CD4-positive, alpha-beta memory T cell (primary cell): ENCODE measurements around the gene GIMAP5. TPM values are rescaled to one million over a fixed set of nuclear protein-coding genes. Genes with fewer than 3 reads are reported as not detected.
A peak's percentile ranks its signal among the peaks of the same experiment; 100 is the strongest.

Experiments
- CTCF ChIA-PET: fragments of 350-600 bp; sonication (Branson Sonifier 250); formaldehyde crosslinking; loops from one replicate; lab custom pipeline; 2021; ENCODE audit warnings: inconsistent platforms; ENCODE audit not compliant: partially characterized antibody; lab: Charles Lee
- POLR2A ChIA-PET: fragments of 350-600 bp; sonication (Branson Sonifier 250); formaldehyde crosslinking; loops from one replicate; lab custom pipeline; 2021; ENCODE audit not compliant: partially characterized antibody; lab: Charles Lee
- DNase-seq, 5 donors: peaks; one replicate each; pipeline versions ENCODE4 v3.0.0 to v3.0.0-alpha.2; 2020 to 2022; ENCODE audit warnings: mixed read lengths in 1 of 5
- H3K27ac ChIP-seq: one replicate; pipeline ENCODE4 v1.7.0; 2013; ENCODE audit warnings: low read depth, low read length
- H3K27me3 ChIP-seq: 2 replicates; pipeline ENCODE4 v1.7.0; 2013; ENCODE audit warnings: mild to moderate bottlenecking, low read length, moderate library complexity; ENCODE audit not compliant: insufficient read depth
- H3K36me3 ChIP-seq: 2 replicates; pipeline ENCODE4 v1.7.0; 2013; ENCODE audit warnings: mild to moderate bottlenecking, low read length, moderate library complexity; ENCODE audit not compliant: insufficient read depth
- H3K4me1 ChIP-seq: 2 replicates; pipeline ENCODE4 v1.7.0; 2013; ENCODE audit warnings: mild to moderate bottlenecking, low read length, moderate library complexity; ENCODE audit not compliant: insufficient read depth
- H3K4me3 ChIP-seq, 2 donors: one replicate each; pipeline ENCODE4 v1.7.0; 2013; ENCODE audit warnings: low read length in 2 of 2, mild to moderate bottlenecking in 1 of 2
- H3K9me3 ChIP-seq, 2 donors: one replicate each; pipeline ENCODE4 v1.7.0; 2013; ENCODE audit warnings: low read length in 2 of 2, control low read depth in 1 of 2; ENCODE audit not compliant: control insufficient read depth in 1 of 2
- H3K27ac Mint-ChIP-seq, 7 donors: one replicate each; pipeline ENCODE4 v1.8.0; 2020 to 2021; ENCODE audit warnings: mixed read lengths in 7 of 7, mild to moderate bottlenecking in 6 of 7, inconsistent platforms in 3 of 7, moderate library complexity in 3 of 7
- H3K27me3 Mint-ChIP-seq, 2 donors: one replicate each; pipeline ENCODE4 v1.8.0; 2020 to 2021; ENCODE audit warnings: mixed read lengths in 2 of 2
- H3K36me3 Mint-ChIP-seq, 2 donors: one replicate each; pipeline ENCODE4 v1.8.0; 2020 to 2021; ENCODE audit warnings: mixed read lengths in 2 of 2, inconsistent platforms in 1 of 2, mild to moderate bottlenecking in 1 of 2
- H3K4me1 Mint-ChIP-seq, 4 donors: one replicate each; pipeline ENCODE4 v1.8.0; 2020 to 2021; ENCODE audit warnings: mixed read lengths in 4 of 4, mild to moderate bottlenecking in 1 of 4
- H3K4me3 Mint-ChIP-seq, 8 donors: one replicate each; pipeline ENCODE4 v1.8.0; 2020 to 2021; ENCODE audit warnings: mixed read lengths in 8 of 8, mild to moderate bottlenecking in 7 of 8, moderate library complexity in 6 of 8, inconsistent platforms in 3 of 8
- H3K9me3 Mint-ChIP-seq, 8 donors: one replicate each; pipeline ENCODE4 v1.8.0; 2020 to 2021; ENCODE audit warnings: mixed read lengths in 8 of 8, mild to moderate bottlenecking in 5 of 8, inconsistent platforms in 3 of 8, moderate library complexity in 1 of 8
- intact Hi-C: fragments of 100-400 bp; cut with micrococcal nuclease; formaldehyde crosslinking; loops from one replicate; pipeline ENCODE4 v1.15.1; 2023
- polyA plus RNA-seq, 2 donors: library from polyadenylated mRNA; unstranded; fragments of 300-500 nt; fragmentation: Illumina TruSeq; gene quantifications; one replicate each; pipeline ENCODE4 v1.2.3, GENCODE V29; 2021
- total RNA-seq, 2 experiments: library from RNA; stranded (reverse); gene quantifications; one replicate each; pipeline ENCODE4 v1.2.3, GENCODE V29; 2021

Gene GIMAP5
- total and polyA plus RNA-seq, 4 experiments from 2014 or later, result 296 to 679 (median 356) TPM

DNA sequence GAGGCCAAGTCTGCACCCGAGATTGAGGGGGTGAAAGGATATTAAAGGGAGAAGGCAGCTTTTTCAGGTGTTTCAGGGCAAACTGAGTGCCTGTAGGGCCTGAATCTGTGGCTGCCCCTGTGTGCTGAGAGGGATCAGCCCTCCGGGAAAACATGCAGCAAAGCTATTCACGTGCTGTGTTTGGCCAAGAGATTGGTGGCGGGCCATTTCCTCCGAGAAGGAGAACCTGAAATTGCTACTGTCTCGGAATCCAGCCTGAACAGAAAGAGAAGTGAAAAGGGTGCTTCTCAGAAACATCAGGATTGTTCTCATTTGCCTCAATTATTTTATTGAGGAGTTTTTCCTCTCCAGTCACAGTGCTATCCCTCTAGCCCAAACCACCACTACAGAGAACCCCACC is 16.0 kb downstream of the GIMAP5 start:
- Mint-ChIP-seq H3K27me3 (peaks cover 0 to 2% of the 10 kb centered on the region in 2 donors), H3K4me3 (peak overlapping the region in 3 of 8 donors; percentile 26 to 47 (median 27)), H3K36me3 (peaks cover 0 to 9% of the 10 kb centered on the region in 2 donors), H3K27ac (peak overlapping the region in 6 of 7 donors; percentile 90 to 97 (median 94)), H3K4me1 (peaks cover 64 to 86% (median 75%) of the 10 kb centered on the region in 4 donors), H3K9me3 (peaks cover 0 to 4% (median 0%) of the 10 kb centered on the region in 8 donors)
- Histone ChIP-seq H3K36me3 (no peaks in the 10 kb centered on the region), H3K4me1 (peaks cover 88% of the 10 kb centered on the region), H3K27ac (no peak overlapping the region), H3K9me3 (no peaks in the 10 kb centered on the region), H3K4me3 (no peak overlapping the region), H3K27me3 (no peaks in the 10 kb centered on the region)
- ChIA-PET POLR2A (interaction anchor here (1.2 to 7.5 kb wide), 9 partner anchors 9 to 303 kb away, joined by 3 to 288 read pairs (median 70); partner anchors contain the start of genes GIMAP1, GIMAP2, GIMAP4 and GIMAP5), CTCF (interaction anchor here (3.2 kb wide), 1 partner anchor 11 kb away, joined by 17 read pairs; no protein-coding TSS in a partner anchor)
- intact Hi-C loops, result no loop called here
- no peak for DNase-seq

DNA sequence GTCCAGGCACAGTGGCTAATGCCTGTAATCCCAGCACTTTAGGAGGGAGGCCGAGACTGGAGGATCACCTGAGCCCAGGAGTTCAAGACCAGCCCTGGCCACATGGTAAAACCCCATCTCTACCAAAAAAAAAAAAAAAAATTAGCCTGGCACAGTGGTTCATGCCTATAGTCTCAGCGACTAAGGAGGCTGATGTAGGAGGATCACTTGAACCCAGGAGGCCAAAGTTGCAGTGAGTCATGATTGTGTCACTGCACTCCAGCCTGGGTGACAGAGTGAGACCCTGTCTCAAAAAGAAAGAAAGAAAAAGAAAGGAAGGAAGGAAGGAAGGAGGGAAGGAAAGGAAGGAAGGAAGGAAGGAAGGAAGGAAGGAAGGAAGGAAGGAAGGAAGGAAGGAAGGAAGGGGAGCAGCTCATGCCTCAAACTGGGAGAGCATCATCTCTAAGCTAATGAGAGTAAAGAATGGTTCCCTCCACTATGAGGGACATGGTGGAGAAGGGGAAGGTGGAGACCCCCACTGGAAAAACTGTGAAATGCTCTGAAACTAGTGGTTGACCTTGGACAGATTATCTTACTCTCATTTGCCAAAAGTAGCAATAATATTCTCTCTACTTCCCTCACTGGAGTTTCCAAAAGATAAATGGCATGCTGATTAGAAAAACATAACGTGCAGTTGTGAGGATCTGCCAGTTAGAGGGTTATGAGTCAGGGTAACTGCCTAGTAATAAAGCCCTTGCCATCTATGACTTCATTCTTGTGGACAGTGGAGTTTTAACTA is 16.8 kb downstream of the GIMAP5 start:
- Histone ChIP-seq H3K4me3 (no peak overlapping the region), H3K27me3 (no peaks in the 10 kb centered on the region), H3K36me3 (no peaks in the 10 kb centered on the region), H3K27ac (peak overlapping the region; percentile 37), H3K4me1 (peaks cover 80% of the 10 kb centered on the region), H3K9me3 (no peaks in the 10 kb centered on the region)
- H3K4me1 Mint-ChIP-seq, result peaks cover 56 to 79% (median 68%) of the 10 kb centered on the region in 4 donors
- peaks cover 0 to 2% of the 10 kb centered on the region in 2 donors for H3K27me3 Mint-ChIP-seq
- DNase-seq, result peak in 1 of 5 donors; percentile 45
- intact Hi-C loops, result loop anchor here (2.0 kb wide), 3 partner anchors 17 to 85 kb away; partner anchors contain the start of gene GIMAP5
- ChIA-PET CTCF (interaction anchor here (0.5 to 3.9 kb wide), 15 partner anchors 8 to 398 kb away, joined by 3 to 93 read pairs (median 13); partner anchors contain the start of genes GIMAP1, GIMAP2, GIMAP4 and GIMAP5), POLR2A (interaction anchor here (0.6 to 7.5 kb wide), 14 partner anchors 10 to 396 kb away, joined by 3 to 288 read pairs (median 37); partner anchors contain the start of genes GIMAP1, GIMAP2, GIMAP4 and GIMAP5)
- H3K36me3 Mint-ChIP-seq, result peaks cover 0 to 9% of the 10 kb centered on the region in 2 donors
- peak overlapping the region in 7 of 8 donors; percentile 8 to 76 (median 52) for H3K4me3 Mint-ChIP-seq
- H3K27ac Mint-ChIP-seq, result peak overlapping the region; percentile 90 to 97 (median 93)
- H3K9me3 Mint-ChIP-seq, result peaks cover 0 to 4% (median 0%) of the 10 kb centered on the region in 8 donors

DNA sequence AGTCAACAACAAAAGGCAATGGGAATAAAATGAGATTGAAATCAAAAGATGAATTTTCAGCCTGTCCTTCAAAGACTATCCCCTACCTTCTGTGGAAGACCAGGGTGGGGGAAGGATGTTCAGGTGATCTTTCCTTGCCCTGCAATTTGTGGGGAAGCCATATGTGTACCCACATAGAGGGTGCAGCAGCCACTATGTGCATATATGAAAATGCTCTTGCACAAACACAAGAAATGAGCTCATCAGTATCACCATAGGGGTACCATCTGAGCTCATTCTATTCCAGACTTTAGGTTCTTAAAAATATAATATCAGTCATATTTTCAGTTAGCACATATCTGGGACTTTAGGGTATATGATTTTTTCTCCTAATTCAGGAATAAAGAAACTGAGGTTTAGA is 17.7 kb downstream of the GIMAP5 start:
- Histone ChIP-seq H3K4me3 (peak overlapping the region in 1 of 2 donors; percentile 29), H3K27me3 (no peaks in the 10 kb centered on the region), H3K4me1 (peaks cover 71% of the 10 kb centered on the region), H3K9me3 (no peaks in the 10 kb centered on the region), H3K27ac (peak overlapping the region; percentile 61), H3K36me3 (no peaks in the 10 kb centered on the region)
- Mint-ChIP-seq H3K4me1 (peaks cover 47 to 69% (median 59%) of the 10 kb centered on the region in 4 donors), H3K36me3 (peaks cover 0 to 10% of the 10 kb centered on the region in 2 donors), H3K9me3 (peaks cover 0 to 4% (median 0%) of the 10 kb centered on the region in 8 donors), H3K4me3 (peak overlapping the region; percentile 56 to 85 (median 76)), H3K27me3 (peaks cover 0 to 2% of the 10 kb centered on the region in 2 donors), H3K27ac (peak overlapping the region; percentile 92 to 99 (median 96))
- CTCF ChIA-PET, result interaction anchor here (1.0 to 3.9 kb wide), 31 partner anchors 9 to 399 kb away, joined by 3 to 93 read pairs (median 4); partner anchors contain the start of genes GIMAP1, GIMAP2, GIMAP4 and GIMAP5
- DNase-seq, result no peak
- POLR2A ChIA-PET, result interaction anchor here (0.7 to 7.5 kb wide), 46 partner anchors 10 to 397 kb away, joined by 3 to 288 read pairs (median 12); partner anchors contain the start of genes GIMAP1, GIMAP2, GIMAP4 and GIMAP5
- intact Hi-C loops, result loop anchor here (1.0 to 2.0 kb wide), 11 partner anchors 10 to 350 kb away; partner anchors contain the start of genes GIMAP1, GIMAP2, GIMAP5 and GIMAP7

DNA sequence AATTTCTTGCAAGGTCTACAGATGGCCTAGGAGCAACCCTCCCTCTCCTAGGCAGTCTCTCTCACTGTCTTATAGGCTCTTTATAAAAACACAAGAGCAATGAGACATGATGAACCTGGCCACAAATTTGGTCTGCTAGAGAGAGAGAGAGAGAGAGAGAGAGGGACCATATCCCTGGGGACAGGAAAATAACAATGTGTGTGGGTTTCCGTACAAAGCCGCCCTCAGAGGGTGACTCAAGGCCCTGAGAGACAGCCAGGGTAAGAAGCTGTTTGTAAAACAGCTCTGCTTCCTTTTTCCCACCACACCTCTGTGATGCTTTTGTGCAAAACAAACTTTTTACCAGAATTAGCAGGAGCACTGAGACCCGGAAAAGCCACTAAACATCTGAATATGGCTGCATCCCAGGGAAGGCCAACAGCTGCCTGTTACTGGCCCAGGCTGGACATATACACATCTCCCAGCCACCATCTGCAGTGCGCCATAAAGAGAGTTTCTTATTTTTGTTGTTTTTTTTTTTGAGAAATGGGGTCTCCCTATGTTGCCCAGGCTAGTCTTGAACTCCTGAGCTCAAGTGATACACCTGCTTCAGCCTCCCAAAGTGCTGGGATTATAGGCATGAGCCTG is 18.4 kb downstream of the GIMAP5 start:
- H3K9me3 ChIP-seq, result no peaks in the 10 kb centered on the region
- H3K4me1 ChIP-seq, result peaks cover 65% of the 10 kb centered on the region
- Mint-ChIP-seq H3K4me3 (peak overlapping the region; percentile 56 to 85 (median 76)), H3K27me3 (peaks cover 0 to 2% of the 10 kb centered on the region in 2 donors), H3K9me3 (peaks cover 0 to 6% (median 0%) of the 10 kb centered on the region in 8 donors), H3K4me1 (peaks cover 42 to 63% (median 53%) of the 10 kb centered on the region in 4 donors), H3K27ac (peak overlapping the region; percentile 92 to 99 (median 96)), H3K36me3 (peaks cover 0 to 9% of the 10 kb centered on the region in 2 donors)
- H3K4me3 ChIP-seq, result peak overlapping the region in 1 of 2 donors; percentile 29
- no peaks in the 10 kb centered on the region for H3K27me3 ChIP-seq
- peak; percentile 72 to 93 (median 84) for DNase-seq
- H3K36me3 ChIP-seq, result no peaks in the 10 kb centered on the region
- intact Hi-C loops, result loop anchor here (1.0 to 2.0 kb wide), 12 partner anchors 10 to 399 kb away; partner anchors contain the start of genes GIMAP1, GIMAP2, GIMAP5 and GIMAP7
- H3K27ac ChIP-seq, result peak overlapping the region; percentile 61
- POLR2A ChIA-PET, result interaction anchor here (0.6 to 7.5 kb wide), 58 partner anchors 11 to 398 kb away, joined by 3 to 288 read pairs (median 8); partner anchors contain the start of genes GIMAP1, GIMAP2, GIMAP4 and GIMAP5
- CTCF ChIA-PET, result interaction anchor here (0.6 to 3.9 kb wide), 38 partner anchors 10 to 400 kb away, joined by 3 to 93 read pairs (median 4); partner anchors contain the start of genes GIMAP1, GIMAP2, GIMAP4 and GIMAP5

DNA sequence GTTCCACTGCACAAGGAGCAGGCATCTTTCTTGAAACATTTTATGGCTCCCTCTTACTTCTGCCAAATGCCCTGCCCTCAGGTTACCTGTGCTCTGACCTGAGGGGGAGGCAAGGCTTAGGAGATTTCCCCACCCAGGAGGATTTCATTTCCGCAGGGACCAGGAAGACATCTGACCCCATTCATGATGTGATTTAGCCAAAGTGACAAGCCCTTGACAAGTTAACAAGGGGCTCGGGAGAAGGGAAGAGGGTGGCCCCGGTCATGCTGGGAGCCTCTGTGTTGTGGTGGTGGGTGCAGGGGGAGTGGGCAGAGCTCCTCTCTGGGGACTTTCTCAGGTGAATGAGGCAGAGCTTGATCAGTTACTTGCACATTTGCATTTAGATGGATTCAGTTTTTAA is 18.9 kb downstream of the GIMAP5 start:
- Histone ChIP-seq H3K4me3 (peak overlapping the region in 1 of 2 donors; percentile 6), H3K4me1 (peaks cover 59% of the 10 kb centered on the region), H3K27me3 (no peaks in the 10 kb centered on the region), H3K9me3 (no peaks in the 10 kb centered on the region), H3K36me3 (no peaks in the 10 kb centered on the region), H3K27ac (peak overlapping the region; percentile 61)
- H3K9me3 Mint-ChIP-seq, result peaks cover 0 to 7% (median under 1%) of the 10 kb centered on the region in 8 donors
- peaks cover 40 to 58% (median 49%) of the 10 kb centered on the region in 4 donors for H3K4me1 Mint-ChIP-seq
- H3K4me3 Mint-ChIP-seq, result peak overlapping the region; percentile 56 to 85 (median 76)
- intact Hi-C loops, result loop anchor here (1.0 kb wide), 1 partner anchor 400 kb away; no protein-coding TSS in a partner anchor
- peak in 1 of 5 donors; percentile 53 for DNase-seq
- peaks cover 0 to 9% of the 10 kb centered on the region in 2 donors for H3K36me3 Mint-ChIP-seq
- POLR2A ChIA-PET, result interaction anchor here (0.6 to 7.5 kb wide), 58 partner anchors 12 to 398 kb away, joined by 3 to 288 read pairs (median 8); partner anchors contain the start of genes GIMAP1, GIMAP2, GIMAP4 and GIMAP5
- CTCF ChIA-PET, result interaction anchor here (0.6 to 3.9 kb wide), 34 partner anchors 10 to 400 kb away, joined by 3 to 93 read pairs (median 4); partner anchors contain the start of genes GIMAP1, GIMAP2, GIMAP4 and GIMAP5
- H3K27me3 Mint-ChIP-seq, result peaks cover 0 to 2% of the 10 kb centered on the region in 2 donors
- peak overlapping the region; percentile 92 to 99 (median 96) for H3K27ac Mint-ChIP-seq

DNA sequence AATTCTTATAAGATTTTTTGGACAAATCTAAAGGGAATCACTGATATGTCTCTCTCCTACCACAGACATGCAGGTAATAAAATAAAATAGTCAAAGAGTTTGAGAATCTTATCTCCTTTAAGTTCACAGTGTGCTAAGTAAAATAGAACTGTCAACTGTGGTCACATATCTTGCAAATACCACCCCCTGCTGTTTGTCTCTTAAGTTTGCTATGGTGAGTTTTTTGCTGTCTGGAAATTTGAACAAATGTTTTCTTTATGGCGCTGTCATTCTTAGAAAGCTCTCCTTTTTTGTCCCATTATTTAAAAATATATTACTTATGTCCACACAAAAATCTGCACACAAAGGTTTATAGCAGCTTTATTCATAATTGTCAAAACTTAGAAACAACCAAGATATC is 19.6 kb downstream of the GIMAP5 start:
- Mint-ChIP-seq H3K27ac (peak overlapping the region; percentile 92 to 99 (median 96)), H3K27me3 (peaks cover 0 to 2% of the 10 kb centered on the region in 2 donors), H3K9me3 (peaks cover 0 to 12% (median 6%) of the 10 kb centered on the region in 8 donors), H3K36me3 (peaks cover 5 to 9% of the 10 kb centered on the region in 2 donors), H3K4me3 (peak overlapping the region in 7 of 8 donors; percentile 43 to 85 (median 74)), H3K4me1 (peaks cover 38 to 55% (median 46%) of the 10 kb centered on the region in 4 donors)
- peaks cover 55% of the 10 kb centered on the region for H3K4me1 ChIP-seq
- peak overlapping the region; percentile 9 for H3K27ac ChIP-seq
- H3K4me3 ChIP-seq, result peak overlapping the region in 1 of 2 donors; percentile 6
- ChIA-PET CTCF (interaction anchor here (0.7 to 3.9 kb wide), 17 partner anchors 11 to 401 kb away, joined by 3 to 93 read pairs (median 6); partner anchors contain the start of genes GIMAP1, GIMAP2, GIMAP4 and GIMAP5), POLR2A (interaction anchor here (0.6 to 7.5 kb wide), 16 partner anchors 12 to 887 kb away, joined by 3 to 288 read pairs (median 34); partner anchors contain the start of genes GIMAP1, GIMAP2, GIMAP4 and GIMAP6)
- DNase-seq, result peak; percentile 62 to 72 (median 68)
- H3K9me3 ChIP-seq, result no peaks in the 10 kb centered on the region
- no peaks in the 10 kb centered on the region for H3K27me3 ChIP-seq
- no peaks in the 10 kb centered on the region for H3K36me3 ChIP-seq
- intact Hi-C loops, result loop anchor here (1.0 kb wide), 2 partner anchors 336 to 401 kb away; no protein-coding TSS in a partner anchor
